HUDEP-2 (cell line): ENCODE results near the gene COL4A2.
A peak's percentile ranks its signal among the peaks of the same experiment; 100 is the strongest.

Source experiments
- DNase-seq, 76 experiments: peaks; one replicate each; lab custom pipeline; 2025; ENCODE audit not compliant: unreplicated experiment in 76 of 76; lab: John Stamatoyannopoulos, UW

COL4A2 gene

DNA sequence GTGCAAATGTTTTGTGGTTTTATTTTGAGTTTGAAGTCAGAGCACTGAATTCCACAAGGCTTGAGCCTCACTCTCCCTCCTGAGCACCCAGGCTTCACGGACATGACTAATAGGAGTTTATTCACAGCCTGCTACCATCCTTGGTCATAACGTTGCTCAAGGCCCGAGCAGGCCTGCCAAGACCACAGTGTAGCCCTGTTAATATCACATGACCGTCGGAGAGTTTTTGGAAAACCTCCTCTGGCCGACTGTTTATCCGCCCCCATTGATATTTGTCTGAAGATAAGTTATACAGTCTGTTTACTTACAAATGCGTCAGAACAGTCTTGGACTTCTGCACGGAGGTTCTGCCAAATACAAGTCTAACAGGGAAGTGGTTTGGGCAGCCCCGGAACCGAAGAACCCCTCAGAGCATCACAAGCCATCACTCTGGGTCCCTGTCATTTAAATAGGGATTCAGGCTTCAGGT lies 89.9 kb downstream of the COL4A2 start:
- DNase-seq: no peak

DNA sequence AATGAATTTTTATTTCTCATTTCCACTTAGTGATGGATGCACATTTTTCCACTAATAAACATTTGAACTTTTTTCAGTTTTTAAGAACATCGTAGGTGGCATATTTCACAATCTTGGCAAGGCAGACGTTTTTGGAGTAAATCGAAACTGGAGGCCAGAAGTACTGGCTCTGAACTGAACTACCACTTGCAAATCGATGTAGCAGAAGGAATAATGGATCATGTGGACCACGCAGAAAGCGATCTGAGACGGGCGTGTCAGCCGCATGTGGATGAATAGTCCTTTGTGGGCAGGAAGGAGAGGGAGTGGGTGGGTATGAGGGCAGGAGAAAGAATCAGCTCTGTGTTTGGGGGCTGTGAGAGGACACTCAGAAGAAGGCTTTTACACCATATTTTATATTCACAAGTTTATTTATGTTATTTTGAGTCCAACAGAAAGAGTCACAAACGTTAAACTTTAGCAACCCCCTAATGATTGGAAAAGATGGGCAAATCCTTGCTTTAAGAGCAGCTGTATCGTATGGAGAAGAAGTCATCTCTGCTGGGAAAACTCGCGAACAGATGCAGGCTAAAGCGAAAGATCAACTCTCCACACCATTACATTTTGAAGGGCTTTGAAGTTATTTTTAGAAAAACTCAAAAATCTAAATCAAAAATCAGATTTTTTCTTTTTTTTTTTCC lies 90.5 kb downstream of the COL4A2 start:
- DNase-seq: no peak

DNA sequence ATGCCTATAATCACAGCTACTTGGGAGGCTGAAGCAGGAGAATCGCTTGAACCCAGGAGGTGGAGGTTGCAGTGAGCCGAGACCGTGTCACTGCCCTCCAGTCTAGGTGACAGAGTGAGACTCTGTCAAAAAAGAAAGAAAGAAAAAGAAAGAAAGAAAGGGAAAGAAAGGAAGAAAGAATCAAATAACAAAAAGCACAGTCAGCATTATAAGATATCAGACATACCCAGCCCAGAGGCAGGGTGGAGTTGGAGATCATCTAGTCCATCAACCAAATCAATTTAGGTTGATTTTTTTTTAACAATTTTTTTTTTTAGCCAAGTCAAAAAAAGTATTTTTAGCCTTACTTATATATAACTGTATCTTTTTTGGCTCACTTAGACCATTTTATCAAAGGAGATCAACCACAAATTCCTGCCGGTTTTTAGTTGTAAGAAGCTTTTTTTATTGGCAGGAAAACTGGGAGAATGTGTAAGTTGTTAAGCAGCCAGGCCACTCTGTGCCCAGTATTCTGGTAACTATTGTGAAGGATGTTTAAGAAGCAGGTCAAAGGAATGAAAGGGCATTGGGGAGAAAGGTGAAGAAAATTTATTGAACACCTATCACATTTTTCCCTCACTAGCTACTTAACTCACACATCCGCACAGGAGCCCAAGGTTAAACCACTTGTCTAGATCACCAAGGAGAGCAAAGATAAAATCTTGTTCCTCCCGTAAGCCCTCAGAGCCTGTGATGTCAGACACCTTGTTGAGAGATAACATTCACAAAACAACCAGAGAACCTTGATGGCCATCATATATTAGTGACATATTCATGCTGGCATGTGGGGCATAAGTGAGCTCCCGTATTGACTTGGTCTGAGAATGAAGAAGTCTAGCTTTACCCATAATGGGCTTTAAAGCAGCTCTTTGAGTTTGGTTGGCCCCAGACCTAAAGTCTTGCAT lies 91.8 kb downstream of the COL4A2 start:
- no peak for DNase-seq

DNA sequence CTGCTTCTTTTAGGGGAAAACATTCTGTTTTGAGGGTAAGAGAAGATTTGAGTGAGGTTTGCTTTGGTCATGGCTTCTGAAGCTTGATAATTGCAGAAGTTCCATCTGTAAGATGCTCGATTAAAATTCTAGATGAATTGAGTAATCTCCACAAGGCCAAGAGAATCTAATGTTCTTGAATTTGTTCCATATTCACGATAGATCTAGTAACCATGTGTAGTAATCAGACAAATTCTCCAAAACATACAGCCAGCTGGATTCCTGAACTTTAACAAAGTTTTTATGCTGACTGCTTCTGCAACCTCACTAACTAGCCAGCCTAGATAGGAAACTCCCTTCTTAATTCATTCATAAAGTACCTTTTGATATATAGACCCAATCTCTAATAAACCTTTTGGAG lies 92.7 kb downstream of the COL4A2 start:
- no peak for DNase-seq

DNA sequence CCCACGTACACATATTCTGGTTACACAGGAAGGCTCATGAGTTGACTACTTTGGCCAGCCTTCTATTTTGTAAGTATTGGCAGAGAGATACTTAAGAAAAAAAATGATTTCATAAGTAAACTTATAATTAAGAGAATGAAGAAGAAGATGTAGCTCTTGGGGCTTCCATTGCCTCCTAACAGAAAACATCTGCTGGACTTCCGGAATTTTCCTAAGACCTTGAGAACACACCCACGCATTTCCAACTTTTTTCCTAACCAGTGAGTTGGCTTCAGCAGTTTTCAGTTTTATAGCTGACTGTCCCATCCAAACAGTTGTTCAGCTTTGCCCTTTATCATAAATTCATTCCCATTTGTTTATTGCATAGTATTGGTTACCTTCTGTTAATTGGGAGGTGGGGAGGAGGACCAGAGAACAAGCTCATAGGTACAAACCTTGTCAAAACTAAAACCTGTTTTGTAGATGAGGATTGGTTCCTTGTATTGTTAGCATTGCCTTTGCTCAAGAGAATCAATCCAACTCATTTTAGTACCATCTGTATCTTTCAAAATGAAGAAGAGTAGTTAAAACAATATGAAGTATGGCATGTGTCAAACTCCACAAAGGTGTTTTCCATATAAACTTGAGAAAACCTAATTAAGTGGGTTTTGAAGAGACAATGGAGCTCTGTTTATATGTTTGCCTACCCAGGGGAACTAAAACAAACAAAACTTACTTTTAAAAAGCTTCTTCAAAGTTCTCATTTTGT lies 93.9 kb downstream of the COL4A2 start:
- no peak for DNase-seq

DNA sequence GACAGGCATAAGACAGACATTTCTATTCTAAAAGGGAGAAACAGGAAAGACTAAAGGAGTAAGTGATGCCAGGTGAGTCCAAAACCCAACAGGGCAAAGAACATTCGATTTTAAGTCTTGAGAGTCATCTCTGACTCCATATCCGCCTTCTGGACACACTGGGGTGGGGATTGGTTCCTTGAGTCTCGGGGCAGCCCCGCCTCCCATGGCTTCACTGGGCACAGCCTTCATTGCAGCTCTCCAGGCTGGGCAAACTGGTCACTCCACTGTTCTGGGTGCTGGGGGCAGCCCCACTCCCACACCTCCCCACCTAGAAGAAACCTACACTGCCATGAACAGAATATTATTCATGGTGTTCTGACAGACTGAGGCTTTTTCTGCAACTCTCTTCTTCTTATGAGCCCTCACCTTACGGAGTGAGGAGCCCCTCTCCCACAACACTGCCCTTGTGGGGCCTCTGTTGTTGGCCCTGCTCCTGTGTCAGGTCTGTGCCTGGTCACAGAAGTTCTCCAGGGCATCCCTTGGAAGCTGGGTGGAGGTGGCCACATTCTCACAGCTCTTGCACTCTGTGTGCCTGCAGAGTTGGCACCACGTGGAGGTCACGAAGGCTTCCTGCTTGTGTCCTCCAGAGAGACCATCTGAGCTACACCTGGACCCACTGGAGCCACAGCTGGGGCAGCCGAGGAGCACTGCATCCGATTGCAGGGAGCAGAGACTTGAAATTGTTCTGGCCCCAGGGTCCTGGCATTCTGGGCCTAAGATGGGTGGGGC lies 95.4 kb downstream of the COL4A2 start:
- DNase-seq: no peak

DNA sequence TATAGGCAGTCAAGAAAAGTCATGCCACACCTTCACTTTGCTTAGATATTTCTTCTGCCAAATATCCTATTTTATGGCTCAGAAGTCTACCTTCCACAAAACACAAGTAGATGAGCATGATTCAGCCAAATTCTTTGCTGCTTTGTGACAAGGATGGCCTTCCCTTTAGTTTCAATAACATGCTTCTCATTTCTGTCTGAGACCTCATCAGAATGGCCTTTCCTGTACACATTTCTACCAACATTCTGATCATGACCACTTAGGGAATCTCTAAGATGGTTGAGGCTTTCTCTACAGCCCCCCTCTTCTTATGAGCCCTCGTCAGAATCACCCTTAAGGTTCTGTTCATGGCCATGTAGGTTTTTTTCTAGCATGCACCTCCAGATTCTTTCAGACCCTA lies 96.2 kb downstream of the COL4A2 start:
- DNase-seq: no peak

DNA sequence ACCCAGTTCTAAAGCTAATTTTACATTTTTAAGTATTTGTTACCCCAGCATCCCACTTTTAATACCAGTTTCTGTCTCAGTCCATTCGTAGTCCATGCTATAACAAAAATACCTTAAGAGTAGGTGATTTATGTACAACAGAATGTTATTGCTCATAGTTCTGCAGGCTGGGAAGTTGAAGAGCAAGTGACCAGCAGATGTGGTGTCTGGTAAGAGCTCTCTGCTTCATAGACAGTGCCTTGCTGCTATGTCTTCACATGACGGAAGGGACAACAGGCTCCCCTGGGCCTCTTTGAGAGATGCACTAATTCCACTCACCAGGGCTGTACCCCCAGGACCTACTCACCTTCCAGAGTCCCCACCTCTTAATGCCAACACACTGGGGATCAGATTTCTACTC lies 96.6 kb downstream of the COL4A2 start:
- no peak for DNase-seq

DNA sequence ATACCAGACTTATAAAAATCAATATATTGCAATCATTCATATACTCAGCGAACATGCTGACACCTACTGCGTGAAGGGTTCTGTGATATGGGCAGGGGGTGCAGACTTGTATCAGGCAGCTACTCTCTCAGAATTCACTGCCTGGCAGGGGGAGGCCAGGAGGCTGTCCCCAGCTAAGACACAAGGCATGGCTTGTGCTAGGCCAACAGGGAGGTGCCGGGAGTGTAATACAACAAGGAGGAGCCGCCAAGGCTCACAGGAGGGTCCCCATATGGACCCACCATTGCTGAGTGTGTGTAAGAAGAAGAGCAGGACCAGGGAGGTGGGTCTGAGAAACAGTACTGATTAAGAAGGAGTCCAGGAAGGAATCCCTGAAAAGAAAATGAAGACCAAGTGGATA lies 97.2 kb downstream of the COL4A2 start:
- DNase-seq: no peak

DNA sequence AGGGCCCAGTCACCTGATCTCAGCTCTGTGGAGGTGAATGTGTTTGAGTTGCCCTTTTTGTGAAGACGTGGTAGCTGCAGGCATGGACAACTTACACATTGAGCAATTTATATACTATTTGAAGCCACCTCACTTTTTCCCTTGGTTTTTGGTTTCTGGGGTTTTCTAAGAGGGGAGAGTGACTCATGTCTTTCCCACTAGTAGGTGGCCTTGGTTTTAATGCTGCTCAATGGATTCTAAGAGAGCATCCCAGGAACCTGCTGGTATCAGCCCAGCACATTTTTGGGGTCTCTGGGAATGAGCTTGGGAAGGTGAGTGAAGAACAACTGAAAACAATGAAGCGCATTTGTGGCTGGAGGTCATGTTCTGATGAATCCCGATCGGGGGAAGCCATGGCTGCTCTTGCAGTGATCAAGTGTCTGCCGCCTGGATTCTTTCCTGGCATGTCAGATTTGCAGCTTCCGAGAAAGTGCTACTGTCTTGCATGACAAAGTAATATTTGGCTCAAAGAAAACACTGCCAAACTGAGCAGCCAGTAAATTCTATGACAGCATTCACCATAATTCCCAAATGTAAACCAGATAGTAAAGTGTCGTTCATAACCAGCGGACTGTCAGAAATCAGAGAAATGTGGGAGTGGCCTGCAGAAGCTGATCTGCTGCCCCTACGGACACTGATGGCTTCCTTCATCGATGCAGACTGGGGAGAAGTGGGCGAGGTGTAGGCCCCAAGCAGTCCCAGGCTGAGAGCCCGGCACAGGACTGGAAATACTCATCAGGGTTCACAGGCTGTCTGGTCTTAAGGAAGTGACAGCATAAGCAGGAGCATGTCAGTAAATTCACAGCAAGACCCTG lies 98.7 kb downstream of the COL4A2 start:
- no peak for DNase-seq

DNA sequence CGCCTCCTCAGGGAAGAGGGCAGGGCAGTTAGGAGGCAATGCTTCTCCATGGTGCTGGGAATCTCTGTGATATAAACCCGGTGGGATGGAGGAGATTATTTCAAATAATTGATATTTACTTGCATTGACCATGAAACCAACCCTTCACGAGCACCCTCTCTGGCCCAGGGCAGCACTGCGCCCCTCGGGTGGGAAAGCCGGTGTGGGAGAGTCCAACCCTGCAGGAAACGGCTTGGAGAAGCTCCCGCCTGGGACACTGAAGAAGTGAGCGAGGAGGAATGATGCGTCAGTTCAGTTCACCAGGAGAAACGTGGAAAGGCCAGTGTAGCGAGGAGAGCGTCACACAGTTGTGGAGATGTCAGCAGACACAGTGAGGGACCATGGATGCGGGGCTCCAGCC lies 99.9 kb downstream of the COL4A2 start:
- no peak for DNase-seq

DNA sequence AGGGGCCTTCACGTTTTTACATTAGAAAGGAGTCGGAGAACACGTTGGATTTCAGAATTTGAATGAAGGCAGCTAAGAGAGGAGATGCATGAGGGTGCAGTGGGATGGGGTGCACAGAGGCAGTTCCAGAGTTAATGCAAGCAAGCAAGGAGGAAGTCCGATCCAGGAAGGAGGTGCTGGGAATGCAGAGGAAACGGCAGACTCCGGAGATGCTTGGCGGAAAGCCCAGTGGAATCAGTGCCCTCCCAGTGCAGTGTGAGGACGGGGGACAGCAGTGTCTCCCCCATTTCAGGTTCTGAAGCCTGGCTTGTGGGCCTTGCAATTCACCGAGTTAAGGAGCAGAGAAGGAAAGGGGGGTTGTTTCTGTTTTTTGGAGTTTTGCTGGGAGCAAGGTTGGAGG lies 100.4 kb downstream of the COL4A2 start:
- DNase-seq: no peak

DNA sequence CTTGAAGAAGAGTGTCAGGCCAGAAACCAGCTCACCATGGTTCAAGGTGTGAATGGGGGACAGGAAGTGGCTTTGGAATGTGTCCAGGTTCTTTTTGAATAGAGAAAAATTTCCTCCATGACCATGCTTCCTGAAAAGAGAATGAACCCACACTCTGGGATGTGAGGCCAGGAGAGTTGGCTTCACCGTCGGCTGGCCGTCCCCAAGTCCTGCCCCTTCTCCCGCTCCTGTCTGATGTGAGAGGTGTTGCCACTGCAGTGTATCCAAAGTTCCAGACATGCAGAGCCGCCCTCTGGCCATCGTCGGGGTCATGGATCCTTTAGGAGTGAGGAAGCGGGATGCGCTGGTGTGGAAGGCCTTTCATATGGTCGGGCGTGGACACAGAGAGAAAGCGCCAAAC lies 101.2 kb downstream of the COL4A2 start:
- no peak for DNase-seq

DNA sequence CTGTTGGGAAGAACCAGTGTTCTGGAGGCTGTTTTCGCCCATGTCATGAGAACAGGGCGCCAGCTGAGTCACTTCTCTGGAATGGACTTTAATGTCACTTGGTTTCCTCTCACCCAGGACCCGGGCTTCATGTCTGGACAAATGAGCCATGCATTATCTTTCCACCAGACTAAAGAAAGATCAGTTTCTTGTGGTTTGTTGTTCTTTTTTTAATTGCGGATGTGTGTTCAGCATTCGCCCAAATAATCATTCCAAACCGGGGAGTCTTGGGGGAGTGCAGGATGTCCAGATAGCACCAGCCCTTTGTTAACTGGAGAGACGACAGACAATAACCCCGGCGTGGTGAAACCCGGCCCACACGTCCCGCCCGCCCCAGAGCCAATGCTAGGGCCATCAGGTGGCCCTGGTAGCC lies 102.5 kb downstream of the COL4A2 start:
- DNase-seq: no peak

DNA sequence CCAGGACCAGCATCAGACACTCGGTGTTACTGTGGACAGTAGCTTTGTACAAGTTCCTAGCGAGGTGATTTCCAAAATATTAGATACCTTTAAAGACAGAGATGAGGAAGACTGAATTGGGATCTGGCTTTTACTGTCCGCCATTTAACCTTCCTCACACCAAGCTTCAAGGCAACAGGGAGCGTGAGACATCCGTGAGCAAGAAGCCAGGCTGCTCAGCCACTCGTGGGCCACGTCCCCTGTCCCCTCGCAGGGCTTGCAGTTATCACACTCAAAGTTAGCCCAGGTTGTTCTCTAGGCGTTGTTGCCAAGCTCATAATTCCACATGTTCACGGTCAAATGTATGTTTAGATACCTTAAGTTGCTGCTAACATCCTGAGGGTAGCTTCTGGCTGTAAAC lies 102.9 kb downstream of the COL4A2 start:
- no peak for DNase-seq

DNA sequence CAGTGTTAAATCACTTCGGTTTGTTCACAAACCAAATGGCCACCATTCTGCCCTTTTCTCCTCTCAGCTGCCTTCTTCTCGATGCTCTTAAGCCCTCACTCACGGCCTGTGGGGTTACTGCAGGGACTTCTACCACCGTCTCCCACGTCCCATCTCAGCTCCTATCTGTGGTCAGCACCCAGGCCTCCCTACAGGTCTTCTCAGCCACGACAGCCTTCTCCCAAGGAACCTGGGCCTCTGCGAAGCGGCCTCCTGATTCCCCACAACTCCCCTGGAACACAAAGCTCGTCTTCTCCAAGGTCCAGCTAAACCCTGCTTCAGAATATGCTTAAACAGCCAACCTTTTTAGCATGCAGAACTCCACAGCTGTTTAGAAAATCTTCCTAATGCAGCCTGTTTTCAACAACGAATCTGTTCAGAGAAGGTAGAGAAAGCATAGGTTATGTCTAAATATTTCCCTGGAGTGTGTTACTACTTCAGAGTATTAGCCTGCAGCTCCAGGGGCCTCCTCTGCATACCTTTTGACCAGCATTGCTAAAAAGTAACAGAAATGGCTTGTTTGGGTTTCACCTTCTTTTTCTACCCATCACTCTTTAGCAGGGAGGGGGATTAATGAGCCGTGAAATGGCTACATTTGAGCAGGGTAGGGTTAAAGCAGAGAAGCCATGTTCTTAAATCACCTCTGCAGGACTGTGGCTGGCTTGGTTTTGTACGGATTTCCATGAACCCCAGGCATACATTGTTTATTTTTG lies 104.0 kb downstream of the COL4A2 start:
- DNase-seq: no peak

DNA sequence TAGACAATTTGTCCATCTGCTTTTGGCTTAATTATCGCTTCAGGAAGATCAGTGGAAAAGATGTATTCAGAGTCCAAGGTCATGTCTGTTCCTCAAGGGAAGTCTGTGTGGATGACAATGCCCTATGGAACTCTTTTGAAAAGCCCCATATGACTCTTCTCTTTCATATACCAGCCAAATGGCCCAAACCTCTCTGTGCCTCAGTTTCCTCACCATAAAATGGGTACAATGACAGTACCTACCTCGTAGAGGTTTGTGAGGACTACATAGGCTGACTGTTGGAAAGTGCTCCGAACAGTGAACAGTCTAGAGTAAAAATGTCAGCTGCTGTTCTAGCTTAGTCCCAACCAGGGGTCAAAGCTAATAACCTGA lies 104.6 kb downstream of the COL4A2 start:
- DNase-seq: no peak

DNA sequence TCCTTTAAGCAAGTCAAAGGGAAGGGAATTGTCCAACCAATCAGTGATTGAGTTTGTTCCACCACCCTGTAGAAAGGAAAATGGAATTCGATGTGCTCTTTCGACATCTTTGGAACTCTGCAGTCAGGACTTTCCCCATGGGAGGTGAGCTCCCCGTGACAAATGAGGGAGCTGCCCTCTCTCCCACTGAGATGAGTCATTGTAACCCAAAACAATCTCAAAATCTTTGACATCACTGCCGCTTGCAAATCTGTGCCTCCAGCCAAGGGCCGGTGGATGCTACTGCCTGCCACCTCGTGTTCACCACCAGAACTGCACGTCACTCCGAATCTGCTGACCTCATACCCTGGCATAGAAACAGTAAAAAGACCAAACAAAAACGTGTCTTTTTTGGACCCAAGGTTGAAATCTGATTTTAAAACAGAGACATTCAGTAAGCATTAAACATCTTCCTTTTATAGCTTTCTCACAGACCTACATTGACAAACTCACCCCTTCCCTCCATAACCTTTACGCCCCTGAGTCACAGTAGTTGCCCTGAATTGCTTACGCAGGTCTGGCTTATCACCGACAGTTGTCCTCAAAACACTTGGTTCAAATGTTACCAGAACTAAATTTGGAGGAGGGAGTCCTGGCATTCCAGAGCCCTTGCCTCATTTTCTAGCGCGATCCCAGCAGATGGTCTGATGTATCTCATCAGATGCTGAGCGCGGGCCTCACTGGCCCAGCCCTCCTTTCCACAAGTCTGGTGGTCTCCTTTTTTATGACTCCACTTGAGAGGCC lies 105.2 kb downstream of the COL4A2 start:
- DNase-seq: peak in 69 of 76 experiments; percentile 5 to 79 (median 52)
